Upper lobe of left lung (tissue), 4 donors: ENCODE results near the gene MC2R.

Source experiments
- CTCF ChIP-seq, 6 experiments: fragments of 450-650 bp in 4 of 6; fragments of 200-600 bp in 2 of 6; sonication (generic) in 2 of 6; IDR thresholded peaks; one replicate each; pipeline ENCODE4 v1.5.1; 2016 to 2019; ENCODE audit warnings: antibody characterized with exemption in 6 of 6
- EP300 ChIP-seq, 4 donors: sonication (generic); formaldehyde crosslinking; IDR thresholded peaks; one replicate each; pipeline ENCODE4 v1.5.1; 2017; ENCODE audit warnings: antibody characterized with exemption in 4 of 4, control low read depth in 2 of 4
- POLR2AphosphoS5 ChIP-seq, 2 donors: sonication (generic); formaldehyde crosslinking; IDR thresholded peaks; one replicate each; pipeline ENCODE4 v1.5.1; 2017; ENCODE audit warnings: antibody characterized with exemption in 2 of 2

- no peak for TF ChIP-seq CTCF (IDR thresholded peaks at IDR 0.05)
- TF ChIP-seq EP300 (IDR thresholded peaks at IDR 0.05): no peak
- TF ChIP-seq POLR2AphosphoS5 (IDR thresholded peaks at IDR 0.05): no peak
These were observed 19.8 kb downstream of the MC2R start for GRCh38 chr18:13895505-13896033.
